DOHH2 (cell line): ENCODE data around the gene GPX2.

Experiments
- H3F3A ChIP-seq: fragments of 200-600 bp; sonication (generic), shearing (Covaris generic); 2 replicates; pipeline ENCODE4 v1.6.0; 2016; ENCODE audit warnings: antibody characterized with exemption, mild to moderate bottlenecking; ENCODE audit not compliant: control insufficient read depth, insufficient read depth
- H3K27ac ChIP-seq: fragments of 200-600 bp; sonication (generic); 2 replicates; pipeline ENCODE4 v1.5.1; 2014; ENCODE audit warnings: low read depth, mild to moderate bottlenecking, low read length, moderate library complexity
- H3K27me3 ChIP-seq: fragments of 200-600 bp; sonication (generic); 2 replicates; pipeline ENCODE4 v1.6.1; 2014; ENCODE audit warnings: mild to moderate bottlenecking, low read length, mixed read lengths; ENCODE audit not compliant: control insufficient read depth
- H3K36me3 ChIP-seq: fragments of 200-600 bp; sonication (generic); 2 replicates; pipeline ENCODE4 v1.6.1; 2014; ENCODE audit warnings: mild to moderate bottlenecking, low read length, moderate library complexity, mixed read lengths; ENCODE audit not compliant: control insufficient read depth
- H3K4me1 ChIP-seq: fragments of 200-600 bp; sonication (generic); 2 replicates; pipeline ENCODE4 v1.6.1; 2014; ENCODE audit warnings: mild to moderate bottlenecking, low read length, mixed read lengths; ENCODE audit not compliant: control insufficient read depth
- H3K4me2 ChIP-seq: fragments of 200-600 bp; sonication (generic); 2 replicates; pipeline ENCODE4 v1.6.0; 2014; ENCODE audit warnings: mild to moderate bottlenecking, low read length, moderate library complexity
- H3K4me3 ChIP-seq: fragments of 200-600 bp; sonication (generic); 2 replicates; pipeline ENCODE4 v1.5.1; 2014; ENCODE audit warnings: mild to moderate bottlenecking, low read length, mixed read lengths
- H3K79me2 ChIP-seq: fragments of 200-600 bp; sonication (generic); 2 replicates; pipeline ENCODE4 v1.6.1; 2014; ENCODE audit warnings: mild to moderate bottlenecking, low read length, mixed read lengths; ENCODE audit not compliant: control insufficient read depth
- H3K9me2 ChIP-seq: fragments of 200-600 bp; sonication (generic); replicated peaks from 2 replicates; pipeline ENCODE4 v1.6.1; 2014; ENCODE audit warnings: mild to moderate bottlenecking, low read length, mixed read lengths; ENCODE audit not compliant: control insufficient read depth
- H3K9me3 ChIP-seq: fragments of 200-600 bp; sonication (generic); 2 replicates; pipeline ENCODE4 v1.6.1; 2014; ENCODE audit warnings: antibody characterized with exemption, low read length, mixed read lengths; ENCODE audit not compliant: control insufficient read depth, insufficient read depth
- H4K20me1 ChIP-seq: fragments of 200-600 bp; sonication (generic); 2 replicates; pipeline ENCODE4 v1.6.0; 2014; ENCODE audit warnings: low read depth, mild to moderate bottlenecking, antibody characterized with exemption, low read length, moderate library complexity; ENCODE audit not compliant: control insufficient read depth, insufficient read depth
- EZH2phosphoT487 ChIP-seq: fragments of 200-600 bp; sonication (generic); IDR thresholded peaks from 2 replicates; pipeline ENCODE4 v1.6.1; 2017; ENCODE audit warnings: borderline replicate concordance, mild to moderate bottlenecking, antibody characterized with exemption, low read length, moderate library complexity, mixed read lengths
- TF ChIP-seq, protein P1 (sequence below): fragments of 200-600 bp; sonication (generic); IDR thresholded peaks from one replicate; pipeline ENCODE4 v1.5.1; 2014; ENCODE audit warnings: antibody characterized with exemption, mild to moderate bottlenecking, low read depth, low read length; ENCODE audit not compliant: poor library complexity, severe bottlenecking

GPX2 gene

GRCh38 chr14:64958201-64958600 is 15.7 kb upstream of the GPX2 start:
- Histone ChIP-seq H3K79me2 (no peaks in the 10 kb centered on the region), H3K9me2 (no peaks in the 10 kb centered on the region), H3K36me3 (no peaks in the 10 kb centered on the region), H4K20me1 (no peaks in the 10 kb centered on the region), H3K4me2 (no peak overlapping the region), H3K27me3 (no peaks in the 10 kb centered on the region), H3F3A (no peaks in the 10 kb centered on the region), H3K4me1 (no peaks in the 10 kb centered on the region), H3K9me3 (no peaks in the 10 kb centered on the region), H3K27ac (no peak overlapping the region), H3K4me3 (no peak overlapping the region)
- TF ChIP-seq, protein P1, sequence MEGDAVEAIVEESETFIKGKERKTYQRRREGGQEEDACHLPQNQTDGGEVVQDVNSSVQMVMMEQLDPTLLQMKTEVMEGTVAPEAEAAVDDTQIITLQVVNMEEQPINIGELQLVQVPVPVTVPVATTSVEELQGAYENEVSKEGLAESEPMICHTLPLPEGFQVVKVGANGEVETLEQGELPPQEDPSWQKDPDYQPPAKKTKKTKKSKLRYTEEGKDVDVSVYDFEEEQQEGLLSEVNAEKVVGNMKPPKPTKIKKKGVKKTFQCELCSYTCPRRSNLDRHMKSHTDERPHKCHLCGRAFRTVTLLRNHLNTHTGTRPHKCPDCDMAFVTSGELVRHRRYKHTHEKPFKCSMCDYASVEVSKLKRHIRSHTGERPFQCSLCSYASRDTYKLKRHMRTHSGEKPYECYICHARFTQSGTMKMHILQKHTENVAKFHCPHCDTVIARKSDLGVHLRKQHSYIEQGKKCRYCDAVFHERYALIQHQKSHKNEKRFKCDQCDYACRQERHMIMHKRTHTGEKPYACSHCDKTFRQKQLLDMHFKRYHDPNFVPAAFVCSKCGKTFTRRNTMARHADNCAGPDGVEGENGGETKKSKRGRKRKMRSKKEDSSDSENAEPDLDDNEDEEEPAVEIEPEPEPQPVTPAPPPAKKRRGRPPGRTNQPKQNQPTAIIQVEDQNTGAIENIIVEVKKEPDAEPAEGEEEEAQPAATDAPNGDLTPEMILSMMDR: no peak
- TF ChIP-seq EZH2phosphoT487: no peak

GRCh38 chr14:64956697-64957406 is 14.3 kb upstream of the GPX2 start:
- Histone ChIP-seq H3K79me2 (no peaks in the 10 kb centered on the region), H3K36me3 (no peaks in the 10 kb centered on the region), H3K4me1 (peaks cover 8% of the 10 kb centered on the region), H3K27ac (no peak overlapping the region), H3K27me3 (no peaks in the 10 kb centered on the region), H3F3A (no peaks in the 10 kb centered on the region), H3K9me3 (no peaks in the 10 kb centered on the region), H3K9me2 (no peaks in the 10 kb centered on the region), H3K4me2 (no peak overlapping the region), H4K20me1 (no peaks in the 10 kb centered on the region), H3K4me3 (no peak overlapping the region)
- no peak for TF ChIP-seq EZH2phosphoT487
- TF ChIP-seq, protein P1: no peak

DNA sequence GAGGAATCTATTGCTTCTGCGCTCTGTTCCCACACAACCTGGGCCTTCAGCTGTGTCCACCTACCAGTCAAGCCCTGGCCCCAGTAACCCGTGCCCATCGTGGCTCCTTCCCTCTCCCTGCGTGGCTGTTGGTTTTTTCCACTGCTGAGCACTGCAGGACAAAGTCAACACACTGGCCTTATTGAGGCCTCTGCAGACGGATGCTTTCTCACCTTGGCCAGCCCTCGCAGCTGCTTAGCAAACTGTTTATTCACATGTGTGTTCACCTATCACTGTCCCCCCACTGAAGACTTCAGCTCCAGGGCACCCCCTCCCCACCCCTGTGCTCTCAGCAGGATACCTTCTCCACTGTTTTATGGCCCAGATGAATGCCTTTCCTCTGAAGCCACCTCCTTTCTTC is 12.8 kb upstream of the GPX2 start:
- no peak for TF ChIP-seq EZH2phosphoT487
- TF ChIP-seq, protein P1: no peak
- no peak overlapping the region for H3K4me2 ChIP-seq
- no peaks in the 10 kb centered on the region for H3K27me3 ChIP-seq
- H3K9me3 ChIP-seq: no peaks in the 10 kb centered on the region
- peaks cover 8% of the 10 kb centered on the region for H3K4me1 ChIP-seq
- H4K20me1 ChIP-seq: no peaks in the 10 kb centered on the region
- no peaks in the 10 kb centered on the region for H3F3A ChIP-seq
- no peaks in the 10 kb centered on the region for H3K9me2 ChIP-seq
- H3K4me3 ChIP-seq: no peak overlapping the region
- H3K79me2 ChIP-seq: no peaks in the 10 kb centered on the region
- no peak overlapping the region for H3K27ac ChIP-seq
- H3K36me3 ChIP-seq: no peaks in the 10 kb centered on the region
